Keratinocyte (primary cell): ENCODE results near the gene GFPT2. TPM values are rescaled to one million over a fixed set of nuclear protein-coding genes. Genes with fewer than 3 reads are reported as not detected.

ENCODE experiments used
- DNase-seq: peaks from one replicate; pipeline ENCODE4 v3.0.0-alpha.2; 2011; ENCODE audit warnings: low read depth, missing footprints, low spot score
- FAIRE-seq: peaks from 2 replicates; lab custom pipeline; 2011; peaks lifted over from hg19 to GRCh38; lab: Jason Lieb, UNC
- H2AFZ ChIP-seq: 2 replicates; pipeline ENCODE4 v1.6.0; 2012; ENCODE audit warnings: low read length, control low read depth, inconsistent platforms; ENCODE audit not compliant: control insufficient read depth
- H3K27ac ChIP-seq: 2 replicates; pipeline ENCODE4 v1.5.1; 2011; ENCODE audit warnings: low read length; ENCODE audit not compliant: control insufficient read depth, insufficient read depth
- H3K27me3 ChIP-seq: 3 replicates; pipeline ENCODE4 v1.6.0; 2011; ENCODE audit warnings: low read length; ENCODE audit not compliant: control insufficient read depth, insufficient read depth; ENCODE audit errors: extremely low read depth
- H3K36me3 ChIP-seq, 2 experiments: 2 replicates in 1 of 2; 3 replicates in 1 of 2; pipeline ENCODE4 v1.5.1; 2011; ENCODE audit warnings: low read length in 2 of 2, mild to moderate bottlenecking in 1 of 2; ENCODE audit not compliant: control insufficient read depth in 2 of 2, insufficient read depth in 2 of 2; ENCODE audit errors: extremely low read depth in 1 of 2
- H3K4me1 ChIP-seq: 3 replicates; pipeline ENCODE4 v1.5.1; 2011; ENCODE audit warnings: low read length; ENCODE audit not compliant: control insufficient read depth, insufficient read depth; ENCODE audit errors: extremely low read depth
- H3K4me2 ChIP-seq: 3 replicates; pipeline ENCODE4 v1.6.0; 2011; ENCODE audit warnings: low read depth, low read length; ENCODE audit not compliant: control insufficient read depth, insufficient read depth; ENCODE audit errors: extremely low read depth
- H3K4me3 ChIP-seq, 3 experiments: fragments of 200-600 bp in 1 of 3; sonication (generic) in 1 of 3; 2 replicates in 2 of 3; 3 replicates in 1 of 3; pipeline ENCODE4 v1.5.1; 2011 to 2016; ENCODE audit warnings: low read length in 3 of 3, mild to moderate bottlenecking in 3 of 3, control low read depth in 2 of 3, inconsistent platforms in 1 of 3, low read depth in 1 of 3, mixed read lengths in 1 of 3, mixed run types in 1 of 3, moderate library complexity in 1 of 3; ENCODE audit not compliant: control insufficient read depth in 2 of 3, insufficient read depth in 2 of 3; ENCODE audit errors: extremely low read depth in 1 of 3
- H3K79me2 ChIP-seq: 2 replicates; pipeline ENCODE4 v1.6.0; 2012; ENCODE audit warnings: low read length; ENCODE audit not compliant: control insufficient read depth, insufficient read depth
- H3K9ac ChIP-seq: 3 replicates; pipeline ENCODE4 v1.6.0; 2011; ENCODE audit warnings: low read length; ENCODE audit not compliant: control insufficient read depth, insufficient read depth; ENCODE audit errors: extremely low read depth
- H3K9me1 ChIP-seq: 3 replicates; pipeline ENCODE4 v1.6.0; 2011; ENCODE audit warnings: low read length; ENCODE audit not compliant: control insufficient read depth, insufficient read depth; ENCODE audit errors: extremely low read depth
- H3K9me3 ChIP-seq: 2 replicates; pipeline ENCODE4 v1.5.1; 2012; ENCODE audit warnings: low read depth, low read length; ENCODE audit not compliant: control insufficient read depth
- H4K20me1 ChIP-seq: 3 replicates; pipeline ENCODE4 v1.6.0; 2011; ENCODE audit warnings: low read length; ENCODE audit not compliant: control insufficient read depth, insufficient read depth; ENCODE audit errors: extremely low read depth
- CTCF ChIP-seq, 3 experiments: IDR thresholded peaks in 1 of 3; conservative IDR thresholded peaks in 1 of 3; optimal IDR thresholded peaks in 1 of 3; 2 replicates in 2 of 3; 3 replicates in 1 of 3; pipeline versions ENCODE3 to v1.5.1; 2011; ENCODE audit warnings: low read length in 3 of 3, mild to moderate bottlenecking in 3 of 3, moderate library complexity in 2 of 3, control low read depth in 1 of 3, inconsistent platforms in 1 of 3; ENCODE audit not compliant: insufficient read depth in 2 of 3; ENCODE audit errors: extremely low read depth in 1 of 3
- EZH2 ChIP-seq: IDR thresholded peaks from one replicate; pipeline ENCODE4 v1.6.1; 2012; ENCODE audit warnings: inconsistent platforms, mild to moderate bottlenecking, low read length, moderate library complexity
- dilution Hi-C: fragments of 300-500 bp; cut with MboI; formaldehyde crosslinking; loops from one replicate; pipeline ENCODE4 v1.7.0; 2020; ENCODE audit warnings: low sequenced_read_pairs; ENCODE audit not compliant: extremely low pct_ligation_motif_present
- polyA plus RNA-seq, 5 experiments: library from polyadenylated mRNA; depleted of rRNA in 3 of 5; stranded (reverse) in 3 of 5; stranded (forward) in 1 of 5; unstranded in 1 of 5; fragments of >200 nt; gene quantifications; 1 replicate in 1 of 5; 2 replicates in 3 of 5; 3 replicates in 1 of 5; pipeline versions ENCODE4 v1.2.1 to v1.2.3, GENCODE V29; 2011 to 2012; ENCODE audit warnings: missing spikeins in 2 of 5, low read depth in 1 of 5, low replicate concordance in 1 of 5

The GFPT2 gene
- polyA plus RNA-seq, 1 donor (not counting 4 experiments of a cell fraction or from before 2014, with no cell fraction given) = not detected

- Histone ChIP-seq H4K20me1 (no peaks in the 10 kb centered on the region), H3K9me1 (no peaks in the 10 kb centered on the region), H3K9ac (no peak overlapping the region), H3K79me2 (peaks cover 17% of the 10 kb centered on the region), H3K9me3 (no peaks in the 10 kb centered on the region), H3K27me3 (no peaks in the 10 kb centered on the region), H2AFZ (no peak overlapping the region), H3K27ac (no peak overlapping the region), H3K4me3 (no peak overlapping the region), H3K4me1 (peaks cover 20% of the 10 kb centered on the region), H3K4me2 (no peak overlapping the region), H3K36me3 (no peaks in the 10 kb centered on the region)
- dilution Hi-C loops = no loop called here
- TF ChIP-seq EZH2 (no peak), CTCF (optimal IDR thresholded peaks at IDR 0.05 in 1 of 3, IDR thresholded peaks at IDR 0.05 in 1 of 3, conservative IDR thresholded peaks at IDR 0.05 in 1 of 3; ENCODE audit: extremely low read depth in 1 of 3, insufficient read depth in 2 of 3, low read length in 3 of 3) (no peak)
- FAIRE-seq = no peak
- no peak for DNase-seq
Measured at GRCh38 chr5:180294411-180294810, 58.7 kb downstream of the GFPT2 start.

- Histone ChIP-seq H3K4me1 (peaks cover 22% of the 10 kb centered on the region), H3K27me3 (no peaks in the 10 kb centered on the region), H3K9me1 (no peaks in the 10 kb centered on the region), H3K4me3 (peak within 1 kb of the TSS; percentile 65 to 90 (median 71)), H3K79me2 (peaks cover 34% of the 10 kb centered on the region), H4K20me1 (no peaks in the 10 kb centered on the region), H3K36me3 (peaks cover 0 to 2% of the 10 kb centered on the region in 2 experiments), H2AFZ (peak within 1 kb of the TSS; percentile 82), H3K27ac (peak within 1 kb of the TSS; percentile 60), H3K4me2 (peak within 1 kb of the TSS; percentile 89), H3K9me3 (no peaks in the 10 kb centered on the region), H3K9ac (peak within 1 kb of the TSS; percentile 77)
- DNase-seq (no peak), FAIRE-seq (no peak)
- TF ChIP-seq EZH2 = no peak
- no peak for TF ChIP-seq CTCF (optimal IDR thresholded peaks at IDR 0.05 in 1 of 3, IDR thresholded peaks at IDR 0.05 in 1 of 3, conservative IDR thresholded peaks at IDR 0.05 in 1 of 3; ENCODE audit: extremely low read depth in 1 of 3, insufficient read depth in 2 of 3, low read length in 3 of 3)
- dilution Hi-C loops = no loop called here
Measured at GRCh38 chr5:180291943-180292831, 60.9 kb downstream of the GFPT2 start, which contains the start of gene MAPK9. Gene MAPK9, minus strand, starts transcription at chr5:180292083. Its CDS starts 11,522 bp downstream, at chr5:180280561.
